Lung microvascular endothelial cell (primary cell): Measurements from ENCODE around the gene WDFY4. TPM values are rescaled to one million over a fixed set of nuclear protein-coding genes. Genes with fewer than 3 reads are reported as not detected.

Experiments used
- DNase-seq, 2 donors: peaks; one replicate each; pipeline versions ENCODE4 v3.0.0 to v3.0.0-alpha.2; 2010; ENCODE audit warnings: low read depth in 2 of 2
- total RNA-seq: library from RNA; depleted of rRNA; stranded (reverse); fragments of >200 nt; gene quantifications from 2 replicates; pipeline ENCODE4 v1.2.1, GENCODE V29; 2014

Gene WDFY4
- total RNA-seq, 1 donor from 2014 or later, result under 0.01 TPM

DNA sequence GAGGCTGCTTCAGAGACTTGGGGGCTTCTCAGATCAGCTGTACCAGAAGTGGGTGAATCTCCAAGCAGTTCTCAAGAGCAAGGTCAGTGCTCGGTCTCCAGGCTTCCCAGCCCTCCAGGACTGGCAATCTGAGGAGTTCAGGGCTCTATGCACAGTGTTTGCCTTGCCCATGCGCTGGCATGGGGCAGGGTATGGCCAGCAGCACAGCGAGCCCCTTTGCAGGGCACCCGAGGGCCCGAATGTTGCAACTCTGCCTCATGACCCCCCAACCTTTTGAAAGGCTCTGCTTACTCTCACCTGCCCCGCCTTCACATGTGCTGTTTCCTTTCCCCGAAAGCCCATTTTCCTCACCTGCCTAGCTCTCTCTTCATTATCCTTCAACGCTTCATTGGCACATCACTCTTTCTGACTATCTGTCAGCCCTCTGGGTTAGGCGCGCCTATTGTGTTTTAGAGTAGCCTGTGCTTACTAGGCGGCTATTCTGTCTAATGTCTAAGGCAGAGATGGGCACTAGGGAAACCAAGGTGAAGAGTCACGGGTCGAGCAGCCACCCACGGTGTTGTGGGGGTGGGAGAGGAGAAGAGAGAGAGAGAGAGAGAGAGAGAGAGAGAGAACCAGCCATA lies 83.6 kb downstream of the WDFY4 start:
- no peak for DNase-seq

GRCh38 chr10:48768926-48769325 lies 84.3 kb downstream of the WDFY4 start:
- no peak for DNase-seq

GRCh38 chr10:48769706-48770435 lies 85.2 kb downstream of the WDFY4 start:
- DNase-seq, result no peak

DNA sequence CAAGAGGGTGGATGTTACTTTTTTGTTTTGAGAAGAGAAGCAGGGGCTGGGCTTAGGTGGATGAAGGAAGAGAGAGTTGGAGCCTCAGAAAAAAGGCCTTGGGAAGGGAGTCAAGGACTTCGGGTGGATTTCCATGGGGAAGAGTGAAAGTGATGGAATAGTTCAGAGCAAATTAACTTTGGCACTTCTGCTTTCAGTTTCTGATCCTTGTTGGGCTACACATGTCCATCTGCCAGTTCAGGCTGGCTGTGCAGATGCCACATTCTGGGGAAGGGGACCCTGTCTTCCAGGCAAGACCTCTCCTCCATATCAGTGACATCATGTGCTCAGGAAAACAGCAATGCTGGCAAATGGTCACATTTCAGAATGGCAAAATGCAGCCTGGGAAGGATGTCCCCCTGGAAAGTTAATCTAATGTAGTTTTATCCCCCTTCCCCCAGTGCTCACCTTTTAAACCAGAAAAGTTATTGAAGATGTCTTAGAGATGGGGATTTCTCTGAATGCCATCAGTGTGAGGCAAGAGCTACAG lies 86.0 kb downstream of the WDFY4 start:
- no peak for DNase-seq

- DNase-seq, result no peak
Measured at GRCh38 chr10:48771234-48771633, 86.6 kb downstream of the WDFY4 start.

GRCh38 chr10:48772059-48772458 lies 87.4 kb downstream of the WDFY4 start:
- no peak for DNase-seq

DNA sequence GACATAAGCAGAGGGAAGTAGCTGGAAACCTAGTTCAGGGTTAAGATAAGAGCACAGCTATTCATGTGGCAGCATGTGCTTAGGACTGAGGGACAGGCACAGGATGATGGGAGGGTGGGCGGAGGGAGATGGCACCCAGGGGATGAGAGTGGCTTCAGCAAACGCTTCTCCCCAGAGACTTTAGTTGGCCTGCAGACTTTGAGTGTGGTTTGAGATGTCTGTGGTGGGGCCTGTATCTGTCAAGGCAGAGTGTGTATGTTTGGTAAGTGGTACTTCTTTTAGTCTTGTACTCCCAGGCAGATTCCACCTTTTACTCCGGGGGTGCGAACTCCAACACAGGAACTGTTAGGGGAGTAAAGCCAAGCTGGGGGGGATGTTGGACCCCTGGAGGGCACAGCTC lies 88.9 kb downstream of the WDFY4 start:
- no peak for DNase-seq

- DNase-seq, result no peak
Measured at GRCh38 chr10:48774416-48775205, 89.9 kb downstream of the WDFY4 start.

GRCh38 chr10:48775206-48775517 lies 90.5 kb downstream of the WDFY4 start:
- DNase-seq, result no peak

- DNase-seq, result no peak
Measured at GRCh38 chr10:48776005-48776522, 91.4 kb downstream of the WDFY4 start.

DNA sequence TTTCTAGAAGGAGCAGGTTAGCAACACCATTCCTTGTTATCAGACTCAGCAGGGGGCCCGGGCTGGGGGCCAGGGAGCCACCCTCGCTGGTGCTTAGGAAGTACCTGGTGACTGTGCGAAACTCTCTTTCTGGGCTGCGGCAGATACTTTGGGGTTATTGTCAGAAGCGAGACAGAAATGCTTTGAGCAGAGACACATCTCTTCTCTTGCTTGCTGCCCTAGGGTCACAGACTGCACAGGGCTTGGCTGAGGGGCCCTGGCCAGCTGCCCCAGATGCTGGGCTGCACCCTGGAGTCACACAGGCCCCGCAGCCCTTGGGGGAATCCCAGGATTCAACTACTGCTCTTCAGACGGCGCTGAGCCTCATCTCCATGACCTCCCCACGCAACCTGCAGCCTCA lies 91.9 kb downstream of the WDFY4 start:
- DNase-seq, result no peak

GRCh38 chr10:48777110-48777509 lies 92.4 kb downstream of the WDFY4 start:
- no peak for DNase-seq

DNA sequence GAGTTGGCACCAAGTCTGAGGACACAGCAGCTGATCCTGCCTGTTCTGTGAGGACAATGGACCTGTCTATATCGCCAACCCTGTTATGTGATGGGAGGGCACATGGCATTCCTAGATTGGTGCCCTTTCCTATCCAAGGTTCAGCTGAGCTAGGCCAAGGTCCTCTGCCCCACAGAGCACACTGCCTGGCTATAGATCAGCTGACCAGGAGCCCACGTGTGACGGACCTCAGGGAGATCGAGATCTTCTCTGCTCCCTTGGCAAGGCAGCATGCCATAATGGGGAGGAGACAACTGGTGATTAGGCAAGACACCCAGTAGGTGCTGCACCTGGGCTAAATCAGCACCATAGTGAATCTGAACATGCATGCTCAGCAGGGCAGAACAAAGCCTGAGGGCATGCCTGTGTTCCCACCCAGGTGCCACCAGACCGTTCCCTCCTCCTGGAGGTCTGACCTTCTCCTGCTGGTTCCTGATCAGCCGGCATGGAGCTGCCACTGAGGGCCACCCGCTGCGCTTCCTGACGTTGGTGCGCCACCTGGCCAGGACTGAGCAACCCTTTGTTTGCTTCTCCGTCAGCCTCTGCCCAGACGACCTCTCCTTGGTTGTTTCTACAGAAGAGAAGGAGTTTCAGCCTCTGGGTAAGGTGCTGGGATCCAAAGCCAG lies 93.7 kb downstream of the WDFY4 start:
- DNase-seq, result no peak

- no peak for DNase-seq
Measured at GRCh38 chr10:48779077-48779476, 94.4 kb downstream of the WDFY4 start.

GRCh38 chr10:48779546-48780152 lies 95.0 kb downstream of the WDFY4 start:
- no peak for DNase-seq

DNA sequence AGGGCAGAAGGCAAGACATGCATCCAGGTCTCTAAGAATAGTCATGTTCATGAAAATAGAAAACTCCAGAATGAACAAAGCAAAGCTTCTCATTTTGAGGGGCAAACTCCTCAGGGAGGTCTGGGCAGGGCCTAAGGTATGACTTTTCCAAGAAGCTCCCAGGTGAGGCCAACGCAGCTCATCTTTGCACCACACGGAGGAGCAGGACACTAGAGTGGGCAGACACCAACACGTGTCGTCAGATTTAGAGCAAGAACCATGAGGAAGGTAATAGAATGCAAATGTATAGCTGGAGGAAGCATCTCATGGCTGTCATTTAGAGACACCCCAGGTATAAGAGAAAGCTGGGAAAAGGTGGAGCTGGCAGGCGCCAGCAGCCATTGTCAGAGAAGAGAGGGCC lies 95.7 kb downstream of the WDFY4 start:
- no peak for DNase-seq

GRCh38 chr10:48782386-48782785 lies 97.7 kb downstream of the WDFY4 start:
- DNase-seq, result no peak

DNA sequence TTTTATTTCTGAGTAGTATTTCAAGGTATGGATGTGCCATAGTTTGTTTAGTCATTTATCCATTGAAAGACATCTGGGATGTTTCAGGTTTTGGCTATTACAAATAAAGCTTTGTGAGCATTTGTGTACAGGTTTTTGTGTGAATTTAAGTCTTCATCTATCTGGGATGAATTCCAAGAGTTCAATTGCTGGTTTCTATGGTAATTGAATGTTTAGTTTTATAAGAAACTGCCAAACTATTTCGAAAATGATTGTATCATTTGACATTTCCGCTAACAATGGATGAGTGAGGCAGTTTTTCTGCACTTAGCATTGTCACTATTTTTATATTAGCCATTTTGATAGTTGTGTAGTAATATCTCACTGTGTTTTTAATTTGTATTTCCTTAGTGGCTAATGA lies 99.4 kb downstream of the WDFY4 start:
- DNase-seq, result peak; percentile 4 to 25

GRCh38 chr10:48785796-48786195 lies 101.1 kb downstream of the WDFY4 start:
- no peak for DNase-seq

GRCh38 chr10:48786606-48787282 lies 102.1 kb downstream of the WDFY4 start:
- DNase-seq, result no peak

DNA sequence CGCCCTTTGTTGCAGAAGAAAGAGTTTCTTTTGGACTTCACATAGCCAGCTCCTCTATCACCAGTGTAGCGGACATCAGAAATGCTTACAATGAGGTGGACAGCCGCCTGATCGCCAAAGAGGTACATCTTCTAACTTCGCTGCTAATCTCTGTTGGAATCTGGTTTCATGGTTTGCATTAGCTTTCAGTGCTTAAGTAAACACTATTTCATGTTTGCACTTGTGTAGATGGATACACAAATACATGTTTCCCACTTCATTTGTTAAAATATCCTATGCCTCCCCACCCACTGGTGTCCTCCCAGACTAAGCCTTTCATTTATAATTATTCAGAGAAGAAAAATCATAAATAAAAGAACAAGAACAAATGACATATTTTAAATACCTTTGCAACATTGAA lies 103.9 kb downstream of the WDFY4 start:
- DNase-seq, result no peak
